Measurements from ENCODE around the gene MYRF.
A peak's percentile ranks its signal among the peaks of the same experiment; 100 is the strongest.

DNA sequence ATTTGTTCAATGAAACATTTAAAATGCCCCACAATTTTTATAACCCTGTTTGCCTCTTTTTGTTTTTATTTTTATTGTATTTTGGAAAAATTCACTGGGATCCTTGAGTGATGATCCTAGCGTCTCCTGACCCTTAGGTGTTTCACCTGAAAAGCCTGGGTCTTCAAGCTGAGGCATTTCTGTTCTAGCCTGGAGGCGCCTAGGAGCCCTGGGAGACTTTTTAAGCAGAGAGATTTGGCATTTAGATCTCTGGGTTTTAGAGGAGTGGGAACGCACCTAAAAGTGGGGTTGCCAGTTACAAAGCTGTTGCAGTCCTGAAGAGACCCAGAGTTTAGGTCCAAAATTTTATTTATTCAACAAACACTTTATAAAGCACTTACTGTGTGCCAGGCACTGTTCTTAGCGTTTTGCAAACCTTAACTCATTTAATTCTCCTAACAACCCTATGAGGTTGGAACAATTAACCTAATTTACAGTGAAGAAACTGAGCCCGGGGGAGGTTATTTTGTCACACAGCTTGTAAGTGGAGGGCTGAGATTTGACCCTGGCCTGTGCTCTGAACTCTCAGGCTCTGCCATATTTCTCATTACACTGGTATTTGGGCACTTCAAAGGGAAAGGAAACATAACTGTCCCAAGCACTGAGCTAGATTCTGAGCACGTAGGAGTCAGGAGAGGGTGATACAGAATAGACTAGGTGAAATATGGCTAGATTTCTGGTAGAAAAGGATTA is 65.2 kb downstream of the MYRF start:
- TF ChIP-seq CTCF (IDR thresholded peaks at IDR 0.05) (no peak), POLR2A (IDR thresholded peaks at IDR 0.05) (peak in 1 of 2 donors; percentile 21)

All from adrenal gland (tissue), 5 donors.